Suprapubic skin (tissue), 4 donors: Measurements from ENCODE around the gene GAS2L2. TPM values are rescaled to one million over a fixed set of nuclear protein-coding genes. Genes with fewer than 3 reads are reported as not detected.
"Not testable (repeated sequence)": the region's sequence is repeated elsewhere in the genome, so short reads cannot be mapped to it uniquely, and the experiment has no call there.

Experiments used
- DNase-seq, 2 donors: peaks; one replicate each; pipeline ENCODE4 v3.0.0-alpha.2; 2019; ENCODE audit warnings: low spot score in 2 of 2
- H3K27ac ChIP-seq: fragments of 200-600 bp; sonication (generic); one replicate; pipeline ENCODE4 v1.5.1; 2019
- H3K27me3 ChIP-seq: fragments of 200-600 bp; sonication (generic); one replicate; pipeline ENCODE4 v1.5.1; 2019
- H3K36me3 ChIP-seq: fragments of 200-600 bp; sonication (generic); one replicate; pipeline ENCODE4 v1.5.1; 2019
- H3K4me1 ChIP-seq: fragments of 200-600 bp; sonication (generic); one replicate; pipeline ENCODE4 v1.5.1; 2019
- H3K4me3 ChIP-seq: fragments of 200-600 bp; sonication (generic); one replicate; pipeline ENCODE4 v1.5.1; 2019; ENCODE audit warnings: mild to moderate bottlenecking
- H3K9me3 ChIP-seq: fragments of 200-600 bp; sonication (generic); one replicate; pipeline ENCODE4 v1.5.1; 2019
- CTCF ChIP-seq, 2 donors: fragments of 200-600 bp in 1 of 2; fragments of 450-650 bp in 1 of 2; sonication (generic) in 1 of 2; IDR thresholded peaks; one replicate each; pipeline ENCODE4 v1.5.1; 2016 to 2019; ENCODE audit warnings: antibody characterized with exemption in 2 of 2, mild to moderate bottlenecking in 1 of 2, moderate library complexity in 1 of 2
- EP300 ChIP-seq: sonication (generic); formaldehyde crosslinking; IDR thresholded peaks from one replicate; pipeline ENCODE4 v1.6.1; 2017; ENCODE audit warnings: antibody characterized with exemption
- POLR2A ChIP-seq, 2 donors: fragments of 450-650 bp; IDR thresholded peaks; one replicate each; pipeline ENCODE4 v1.6.1; 2017; ENCODE audit warnings: antibody characterized with exemption in 2 of 2, mild to moderate bottlenecking in 2 of 2, moderate library complexity in 2 of 2
- POLR2AphosphoS5 ChIP-seq, 3 donors: sonication (generic); formaldehyde crosslinking; IDR thresholded peaks; one replicate each; pipeline ENCODE4 v1.6.1; 2017; ENCODE audit warnings: antibody characterized with exemption in 3 of 3
- WGBS: methylation state at CpG from one replicate; pipeline ENCODE4 v1.1.5; 2018; 5-methylcytosine and 5-hydroxymethylcytosine counted together
- total RNA-seq, 4 donors: library from RNA; depleted of rRNA; stranded (reverse); fragments of >200 nt; gene quantifications; one replicate each; pipeline ENCODE4 v1.1.0, GENCODE V29; 2016

Gene GAS2L2
- total RNA-seq, 4 donors from 2014 or later, result 0.24 to 0.49 TPM; not detected in 2

- TF ChIP-seq EP300, result no peak
- no peak for TF ChIP-seq POLR2A (IDR thresholded peaks at IDR 0.05)
- TF ChIP-seq POLR2AphosphoS5 (IDR thresholded peaks at IDR 0.05), result no peak
- no peak for TF ChIP-seq CTCF (IDR thresholded peaks at IDR 0.05)
- H3K27me3 ChIP-seq, result no peaks in the 10 kb centered on the region
- peaks cover 7% of the 10 kb centered on the region for H3K4me1 ChIP-seq
- no peak for DNase-seq
- no peak overlapping the region for H3K27ac ChIP-seq
- H3K4me3 ChIP-seq, result no peak overlapping the region
- H3K9me3 ChIP-seq, result no peaks in the 10 kb centered on the region
- no peaks in the 10 kb centered on the region for H3K36me3 ChIP-seq
Observed at GRCh38 chr17:35757243-35757642, 4.2 kb upstream of the GAS2L2 start.

GRCh38 chr17:35752471-35752870 is 568 bp downstream of the GAS2L2 start:
- TF ChIP-seq EP300 (no peak), POLR2AphosphoS5 (IDR thresholded peaks at IDR 0.05) (no peak), POLR2A (IDR thresholded peaks at IDR 0.05) (no peak), CTCF (IDR thresholded peaks at IDR 0.05) (no peak)
- H3K4me3 ChIP-seq, result no peak overlapping the region
- peaks cover 27% of the 10 kb centered on the region for H3K27me3 ChIP-seq
- 66% methylated on average over 7 of the region's 16 CpGs for WGBS
- H3K4me1 ChIP-seq, result peaks cover 38% of the 10 kb centered on the region
- H3K36me3 ChIP-seq, result no peaks in the 10 kb centered on the region
- no peak overlapping the region for H3K27ac ChIP-seq
- H3K9me3 ChIP-seq, result no peaks in the 10 kb centered on the region
- DNase-seq, result no peak

- H3K36me3 ChIP-seq, H3K4me3 ChIP-seq, H3K27ac ChIP-seq, H3K9me3 ChIP-seq, DNase-seq: not testable (repeated sequence)
- Histone ChIP-seq H3K27me3 (peaks cover 27% of the 10 kb centered on the region), H3K4me1 (peaks cover 40% of the 10 kb centered on the region)
- 80% methylated on average over 4 of the region's 4 CpGs for WGBS
Observed at GRCh38 chr17:35751541-35751940, 1.5 kb downstream of the GAS2L2 start.

- Histone ChIP-seq H3K4me1 (peaks cover 40% of the 10 kb centered on the region), H3K4me3 (no peak overlapping the region), H3K27ac (no peak overlapping the region), H3K27me3 (peaks cover 27% of the 10 kb centered on the region), H3K9me3 (no peaks in the 10 kb centered on the region), H3K36me3 (no peaks in the 10 kb centered on the region)
- WGBS, result 73% methylated on average over 10 of the region's 10 CpGs
- TF ChIP-seq CTCF (IDR thresholded peaks at IDR 0.05), result no peak
- TF ChIP-seq POLR2AphosphoS5 (IDR thresholded peaks at IDR 0.05), result no peak
- TF ChIP-seq POLR2A (IDR thresholded peaks at IDR 0.05), result no peak
- no peak for TF ChIP-seq EP300
- DNase-seq, result no peak
Observed at GRCh38 chr17:35750526-35751395, 2.3 kb downstream of the GAS2L2 start.

GRCh38 chr17:35749560-35750412 is 3.3 kb downstream of the GAS2L2 start:
- no peak for TF ChIP-seq POLR2AphosphoS5 (IDR thresholded peaks at IDR 0.05)
- no peak for TF ChIP-seq CTCF (IDR thresholded peaks at IDR 0.05)
- TF ChIP-seq EP300, result no peak
- TF ChIP-seq POLR2A (IDR thresholded peaks at IDR 0.05), result no peak
- Histone ChIP-seq H3K36me3 (no peaks in the 10 kb centered on the region), H3K4me3 (no peak overlapping the region), H3K9me3 (no peaks in the 10 kb centered on the region), H3K27ac (no peak overlapping the region), H3K27me3 (peaks cover 27% of the 10 kb centered on the region), H3K4me1 (peaks cover 40% of the 10 kb centered on the region)
- WGBS, result 14% methylated on average over 13 of the region's 35 CpGs
- no peak for DNase-seq
